Activated T-cell treated with anti-CD3 and anti-CD28 coated beads, Interleukin-2, amount 50 U/mL, for 72 hours (primary cell): ENCODE results near the gene TTC31. TPM values are rescaled to one million over a fixed set of nuclear protein-coding genes. Genes with fewer than 3 reads are reported as not detected.

Experiments
- ATAC-seq, 2 donors: fragments of 150-1000 bp; cut with Tn5 transposase; replicated peaks in 1 of 2; 2 replicates each; pipeline ENCODE4 v1.10.0; 2021; ENCODE audit warnings: moderate library complexity in 2 of 2, mild to moderate bottlenecking in 1 of 2
- DNase-seq, 2 donors: peaks; one replicate each; pipeline ENCODE4 v3.0.0; 2021 to 2022; ENCODE audit warnings: mixed read lengths in 1 of 2
- H3K27ac Mint-ChIP-seq: one replicate; pipeline ENCODE4 v1.8.0; 2022; ENCODE audit warnings: mild to moderate bottlenecking, moderate library complexity, mixed read lengths
- H3K27me3 Mint-ChIP-seq: one replicate; pipeline ENCODE4 v1.8.0; 2022; ENCODE audit warnings: low read depth, mixed read lengths
- H3K36me3 Mint-ChIP-seq, 2 donors: one replicate each; pipeline ENCODE4 v1.8.0; 2022; ENCODE audit warnings: mixed read lengths in 2 of 2, mild to moderate bottlenecking in 1 of 2; ENCODE audit not compliant: insufficient read depth in 2 of 2
- H3K4me1 Mint-ChIP-seq: one replicate; pipeline ENCODE4 v1.8.0; 2022; ENCODE audit warnings: low read depth, mixed read lengths
- H3K4me3 Mint-ChIP-seq, 2 donors: one replicate each; pipeline ENCODE4 v1.8.0; 2022; ENCODE audit warnings: mild to moderate bottlenecking in 2 of 2, mixed read lengths in 2 of 2, moderate library complexity in 2 of 2
- H3K9me3 Mint-ChIP-seq, 2 donors: one replicate each; pipeline ENCODE4 v1.8.0; 2022; ENCODE audit warnings: mixed read lengths in 2 of 2
- total RNA-seq, 2 donors: library from RNA; stranded (reverse); gene quantifications; one replicate each; pipeline ENCODE4 v1.2.3, GENCODE V29; 2022

TTC31 gene
- total RNA-seq, 2 donors from 2014 or later, result 41.8 to 43.9 TPM

DNA sequence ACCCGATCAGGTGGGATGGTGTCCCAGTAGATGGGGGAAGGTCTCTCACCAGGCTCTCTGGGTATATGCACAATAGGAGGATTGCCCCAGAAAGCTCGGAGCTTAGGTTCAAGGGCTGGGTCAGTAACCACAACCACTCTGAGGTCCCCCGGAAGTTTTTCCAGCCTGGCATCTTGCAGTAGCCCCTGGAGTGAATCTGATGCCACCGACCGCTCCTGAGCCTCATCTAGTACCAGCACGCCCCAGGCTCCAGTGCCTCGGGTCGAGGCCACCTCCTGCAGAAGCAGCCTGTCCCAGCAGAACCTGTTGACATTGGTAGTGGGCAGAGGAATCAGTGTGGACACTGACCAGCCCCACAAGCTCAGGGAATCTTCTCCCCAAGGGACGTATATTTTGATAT, 41.1 kb downstream of the TTC31 start:
- peaks cover 14% of the 10 kb centered on the region for H3K27me3 Mint-ChIP-seq
- DNase-seq (no peak), ATAC-seq (no peak)
- peaks cover 18% of the 10 kb centered on the region for H3K4me1 Mint-ChIP-seq
- no peak overlapping the region for H3K4me3 Mint-ChIP-seq
- peaks cover 16% of the 10 kb centered on the region in 2 donors for H3K36me3 Mint-ChIP-seq
- H3K27ac Mint-ChIP-seq, result no peak overlapping the region
- peaks cover 0 to 3% of the 10 kb centered on the region in 2 donors for H3K9me3 Mint-ChIP-seq

DNA sequence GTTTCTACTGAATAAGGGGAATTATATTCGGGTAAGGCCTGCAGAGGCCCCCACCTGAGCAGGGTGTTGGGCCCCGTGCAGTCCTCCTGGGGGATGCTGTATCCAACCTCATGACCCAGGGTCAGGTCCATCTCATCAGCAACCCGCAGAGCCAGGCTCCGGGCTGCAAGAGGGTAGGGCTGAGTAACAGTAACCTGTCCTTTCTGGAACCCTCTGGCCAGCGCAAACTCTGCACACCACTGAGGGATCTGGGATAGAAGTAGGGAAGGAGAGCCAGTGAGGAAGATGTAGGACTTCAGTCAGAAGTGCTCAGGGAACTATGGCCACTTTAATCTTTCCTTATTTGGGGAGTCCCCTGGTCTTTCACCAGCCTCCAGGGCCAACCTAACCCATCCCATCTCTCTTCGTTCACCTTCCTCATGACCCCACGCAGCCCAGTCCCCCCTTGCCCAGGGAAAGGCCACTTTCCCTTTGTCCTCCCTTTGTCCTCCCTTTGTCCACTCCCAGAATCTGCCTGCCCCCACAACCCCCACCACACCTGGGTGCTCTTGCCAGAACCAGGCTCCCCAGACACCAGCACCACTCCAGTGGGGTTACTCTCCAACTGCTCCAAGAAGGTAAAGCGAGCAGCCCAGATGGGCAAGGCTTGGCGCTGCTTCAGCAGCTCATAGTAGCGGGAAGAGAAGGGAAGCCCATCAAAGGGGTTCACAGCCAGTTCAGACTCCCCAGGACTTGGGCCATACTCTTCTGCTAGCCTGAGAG, 42.3 kb downstream of the TTC31 start:
- H3K4me1 Mint-ChIP-seq, result peaks cover 18% of the 10 kb centered on the region
- H3K27ac Mint-ChIP-seq, result no peak overlapping the region
- ATAC-seq, result no peak
- DNase-seq, result no peak
- peaks cover 4% of the 10 kb centered on the region for H3K27me3 Mint-ChIP-seq
- H3K4me3 Mint-ChIP-seq, result no peak overlapping the region
- peaks cover 0 to 3% of the 10 kb centered on the region in 2 donors for H3K9me3 Mint-ChIP-seq
- H3K36me3 Mint-ChIP-seq, result peaks cover 16 to 17% of the 10 kb centered on the region in 2 donors

DNA sequence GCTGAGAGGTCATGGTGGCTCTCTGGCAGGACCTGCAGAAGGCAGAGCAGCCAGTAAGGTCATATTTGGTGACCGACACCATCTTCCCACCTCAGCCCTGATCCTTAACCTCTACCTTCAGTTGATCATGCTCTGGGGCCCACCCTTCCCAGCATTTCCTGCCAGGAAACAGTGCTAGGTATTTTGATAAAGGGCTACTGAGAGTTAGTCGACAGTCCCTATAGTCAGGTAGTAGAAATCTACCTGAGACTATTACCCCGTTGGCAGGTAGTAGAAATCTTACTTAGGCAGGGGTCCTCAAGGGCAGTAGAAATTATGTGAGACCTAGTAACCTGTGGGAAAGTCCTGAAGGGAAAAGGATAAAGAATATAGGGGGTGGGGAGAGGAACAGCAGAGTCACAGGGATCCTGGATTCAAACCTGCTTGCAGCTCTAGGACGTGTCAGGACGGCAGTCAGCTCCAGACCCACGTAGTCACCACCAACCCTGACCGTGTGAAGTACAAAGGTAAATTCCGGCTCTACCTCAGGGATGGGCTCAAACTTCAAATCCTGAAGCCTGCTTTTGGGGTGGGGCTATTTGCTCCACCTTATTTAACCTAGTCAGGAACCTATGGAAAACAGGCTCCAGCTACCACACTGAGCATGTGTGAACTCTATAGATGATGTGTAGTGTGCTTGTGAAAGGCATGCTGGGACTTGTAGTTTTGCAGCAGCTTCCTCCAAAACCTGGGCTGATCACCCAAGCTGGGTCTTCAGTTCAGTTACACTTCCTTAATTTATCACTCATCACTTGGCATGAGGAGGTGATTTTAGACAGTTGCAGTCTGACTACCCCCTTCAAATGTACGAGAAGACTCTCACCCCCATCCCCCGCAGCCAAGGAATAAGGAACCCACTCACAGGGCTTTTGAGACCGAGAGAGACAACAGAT, 43.1 kb downstream of the TTC31 start, which contains the start of gene DQX1:
DQX1 (minus strand) TSS at position 515 of the 932 bp plus-strand sequence; CDS start at position 13, 502 bp downstream.
- Mint-ChIP-seq H3K4me1 (peaks cover 23% of the 10 kb centered on the region), H3K9me3 (peaks cover 0 to 3% of the 10 kb centered on the region in 2 donors), H3K27me3 (no peaks in the 10 kb centered on the region), H3K4me3 (peak within 1 kb of the TSS; percentile 36 to 53), H3K36me3 (peaks cover 17 to 19% of the 10 kb centered on the region in 2 donors), H3K27ac (no peak within 1 kb of the TSS)
- ATAC-seq, result no peak
- DNase-seq, result no peak

DNA sequence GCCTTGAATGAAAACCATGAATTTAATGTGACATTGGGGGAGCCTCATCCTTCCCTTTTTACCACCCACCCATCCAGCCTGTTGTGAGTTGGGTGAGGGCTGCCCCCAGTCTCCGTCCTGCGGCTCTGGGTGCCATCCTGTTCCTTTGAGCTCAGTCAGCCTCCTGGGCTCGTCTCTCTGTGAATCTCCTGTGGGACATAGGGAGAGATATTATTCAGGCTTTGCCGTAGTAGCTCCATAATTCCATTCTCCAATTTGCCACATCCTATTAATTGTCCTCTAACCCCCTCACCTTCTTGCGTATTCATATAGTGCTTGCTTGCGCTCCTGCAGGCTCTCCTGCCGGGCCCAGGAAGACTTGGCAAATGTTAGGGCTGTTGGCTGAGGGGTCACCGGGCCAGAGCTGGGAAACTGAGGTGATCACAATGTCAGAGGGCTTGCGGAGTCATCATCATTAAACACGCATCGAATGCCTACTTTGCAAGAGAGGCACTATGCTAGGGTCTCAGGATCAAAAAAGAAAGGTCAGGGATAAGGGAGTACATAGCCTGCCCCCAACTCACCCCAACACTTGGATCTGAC, 43.9 kb downstream of the TTC31 start:
- Mint-ChIP-seq H3K4me3 (peak overlapping the region; percentile 36 to 53), H3K27me3 (no peaks in the 10 kb centered on the region), H3K36me3 (peaks cover 17 to 19% of the 10 kb centered on the region in 2 donors), H3K27ac (no peak overlapping the region), H3K9me3 (peaks cover 0 to 3% of the 10 kb centered on the region in 2 donors), H3K4me1 (peaks cover 31% of the 10 kb centered on the region)
- DNase-seq (no peak), ATAC-seq (no peak)

DNA sequence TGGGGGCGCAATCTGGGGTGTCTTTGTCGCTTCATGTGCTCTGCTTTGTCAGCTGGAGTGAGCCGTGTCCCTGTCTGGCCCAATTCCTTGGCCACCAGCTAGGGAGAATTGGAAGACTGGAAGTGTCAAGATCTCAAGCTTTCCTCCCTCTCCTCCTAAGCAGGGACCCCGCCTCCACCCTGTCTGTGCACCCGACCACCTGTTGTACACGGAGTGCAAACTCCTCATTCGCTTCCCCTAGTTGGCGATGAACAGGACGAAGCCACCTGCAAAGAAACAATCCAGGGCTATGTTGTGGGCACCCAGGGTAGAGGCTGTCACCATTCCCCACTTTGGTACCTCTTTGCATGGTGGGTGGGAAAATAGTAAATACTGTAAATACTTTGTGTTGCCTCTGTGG, 44.9 kb downstream of the TTC31 start:
- Mint-ChIP-seq H3K27me3 (no peaks in the 10 kb centered on the region), H3K4me1 (peaks cover 38% of the 10 kb centered on the region), H3K9me3 (peaks cover 0 to 3% of the 10 kb centered on the region in 2 donors), H3K36me3 (peaks cover 23% of the 10 kb centered on the region in 2 donors), H3K4me3 (peak overlapping the region; percentile 98 to 99), H3K27ac (no peak overlapping the region)
- no peak for ATAC-seq
- DNase-seq, result no peak

DNA sequence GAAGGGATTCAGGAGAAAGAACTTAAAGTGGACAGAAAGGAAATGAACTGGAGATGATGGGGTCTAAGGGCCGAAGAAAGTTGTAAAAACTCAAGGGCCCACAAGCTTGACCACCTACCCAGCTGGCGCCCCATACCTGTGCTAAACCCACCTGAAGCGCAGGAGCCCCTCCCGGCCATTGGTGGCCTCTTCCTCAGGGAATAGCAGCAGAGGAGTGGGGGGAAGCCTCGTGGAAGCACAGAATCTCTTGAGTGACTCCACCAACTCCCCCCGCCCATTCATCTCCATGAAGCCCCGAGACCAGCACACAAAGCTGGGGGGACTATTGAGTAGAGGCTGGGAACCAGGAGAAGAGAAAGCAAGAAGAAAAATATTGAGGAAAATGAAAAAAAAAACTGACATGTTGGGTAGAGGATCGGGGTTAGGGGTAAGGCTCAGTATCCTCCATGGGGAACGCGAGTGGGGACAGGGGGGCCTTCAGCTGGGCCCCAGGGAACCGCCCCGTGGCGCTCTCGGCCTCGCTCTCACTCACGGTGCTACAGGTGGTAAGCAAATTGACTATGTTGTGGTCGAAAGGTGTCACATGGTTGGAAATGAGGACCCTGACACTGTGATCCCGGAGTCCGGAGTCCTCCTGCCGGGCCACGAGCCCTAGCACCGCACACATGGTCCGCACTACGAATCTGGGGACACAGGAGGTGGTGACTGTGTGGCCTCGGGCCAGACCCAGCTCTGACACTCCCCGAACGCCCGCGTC, 45.9 kb downstream of the TTC31 start:
- Mint-ChIP-seq H3K27ac (peak overlapping the region; percentile 94), H3K36me3 (peaks cover 23 to 24% of the 10 kb centered on the region in 2 donors)
- ATAC-seq, result peak; percentile 4 to 10

DNA sequence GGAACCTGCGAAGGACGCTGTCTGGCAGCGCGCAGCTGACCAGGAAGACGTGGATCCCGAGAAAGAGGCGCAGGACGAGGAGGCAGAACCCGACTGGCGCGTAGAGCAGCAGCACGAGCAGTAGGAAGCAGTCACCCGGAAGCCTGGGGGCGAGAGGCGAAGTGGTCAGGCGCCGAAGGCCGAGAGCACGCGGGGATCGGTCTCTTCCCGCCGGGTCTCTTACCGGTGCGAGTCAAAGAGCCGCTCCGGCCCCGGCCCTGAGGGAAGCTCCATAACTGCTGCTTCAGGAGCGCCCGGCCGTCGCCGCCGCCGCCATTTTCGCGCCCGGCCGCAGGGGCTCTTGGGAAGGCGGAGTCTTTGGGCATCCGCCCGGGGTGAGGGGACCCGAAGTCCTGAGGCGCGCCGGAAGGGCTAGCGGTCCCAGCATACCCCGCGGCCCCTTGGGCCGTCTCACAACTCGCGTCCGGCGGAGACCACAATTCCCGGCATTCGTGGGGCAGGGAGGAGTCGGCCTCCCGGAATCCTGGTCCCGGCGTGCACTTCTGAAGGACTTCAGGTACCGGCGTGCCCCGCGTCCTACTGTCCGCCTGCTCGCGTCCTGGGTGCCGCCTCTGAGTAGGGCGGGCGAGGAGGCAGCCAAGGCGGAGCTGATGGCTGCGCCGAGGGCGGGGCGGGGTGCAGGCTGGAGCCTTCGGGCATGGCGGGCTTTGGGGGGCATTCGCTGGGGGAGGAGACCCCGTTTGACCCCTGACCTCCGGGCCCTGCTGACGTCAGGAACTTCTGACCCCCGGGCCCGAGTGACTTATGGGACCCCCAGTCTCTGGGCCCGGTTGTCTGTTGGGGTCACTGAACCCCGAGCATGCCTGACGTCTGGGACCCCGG, 46.7 kb downstream of the TTC31 start, which contains the start of the genes AUP1 and HTRA2:
AUP1 (minus strand) TSS at position 350 of the 882 bp plus-strand sequence; CDS start at position 273, 77 bp downstream.
HTRA2 (plus strand) TSS at position 577 of the 882 bp plus-strand sequence; CDS start at position 651, 74 bp downstream.
- H3K9me3 Mint-ChIP-seq, result peaks cover 0 to 3% of the 10 kb centered on the region in 2 donors
- ATAC-seq (peak; percentile 83 to 86), DNase-seq (peak; percentile 90 to 93)
- no peaks in the 10 kb centered on the region for H3K27me3 Mint-ChIP-seq
- peaks cover 23 to 24% of the 10 kb centered on the region in 2 donors for H3K36me3 Mint-ChIP-seq
- H3K4me3 Mint-ChIP-seq, result peak within 1 kb of the TSS; percentile 98 to 99
- H3K4me1 Mint-ChIP-seq, result peaks cover 38% of the 10 kb centered on the region
- peak within 1 kb of the TSS; percentile 94 for H3K27ac Mint-ChIP-seq

More for the DNA sequence above, 45.9 kb downstream of the TTC31 start:
- no peaks in the 10 kb centered on the region for H3K27me3 Mint-ChIP-seq
- H3K4me1 Mint-ChIP-seq, result peaks cover 38% of the 10 kb centered on the region
- peak; percentile 28 to 44 for DNase-seq
- H3K4me3 Mint-ChIP-seq, result peak overlapping the region; percentile 98 to 99
- H3K9me3 Mint-ChIP-seq, result peaks cover 0 to 3% of the 10 kb centered on the region in 2 donors

DNA sequence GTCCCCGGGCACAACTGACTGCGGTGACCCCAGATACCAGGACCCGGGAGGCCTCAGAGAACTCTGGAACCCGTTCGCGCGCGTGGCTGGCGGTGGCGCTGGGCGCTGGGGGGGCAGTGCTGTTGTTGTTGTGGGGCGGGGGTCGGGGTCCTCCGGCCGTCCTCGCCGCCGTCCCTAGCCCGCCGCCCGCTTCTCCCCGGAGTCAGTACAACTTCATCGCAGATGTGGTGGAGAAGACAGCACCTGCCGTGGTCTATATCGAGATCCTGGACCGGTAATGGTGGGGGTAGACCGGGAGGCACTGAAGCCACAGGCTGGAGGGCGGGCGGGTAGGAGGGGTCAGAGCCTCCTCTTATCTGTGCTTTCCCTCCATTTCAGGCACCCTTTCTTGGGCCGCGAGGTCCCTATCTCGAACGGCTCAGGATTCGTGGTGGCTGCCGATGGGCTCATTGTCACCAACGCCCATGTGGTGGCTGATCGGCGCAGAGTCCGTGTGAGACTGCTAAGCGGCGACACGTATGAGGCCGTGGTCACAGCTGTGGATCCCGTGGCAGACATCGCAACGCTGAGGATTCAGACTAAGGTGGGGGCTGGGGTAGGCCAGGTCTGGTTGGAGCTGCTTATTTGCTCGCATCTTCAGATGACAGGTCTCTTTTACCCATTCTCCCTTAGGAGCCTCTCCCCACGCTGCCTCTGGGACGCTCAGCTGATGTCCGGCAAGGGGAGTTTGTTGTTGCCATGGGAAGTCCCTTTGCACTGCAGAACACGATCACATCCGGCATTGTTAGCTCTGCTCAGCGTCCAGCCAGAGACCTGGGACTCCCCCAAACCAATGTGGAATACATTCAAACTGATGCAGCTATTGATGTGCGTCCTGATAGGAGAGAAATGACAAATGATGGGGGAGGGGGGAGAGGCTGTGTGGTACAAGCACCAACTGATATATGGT, 47.6 kb downstream of the TTC31 start:
- ATAC-seq (peak; percentile 38 to 60), DNase-seq (peak; percentile 68 to 71)
- H3K27ac Mint-ChIP-seq, result peak overlapping the region; percentile 50
- peaks cover 0 to 3% of the 10 kb centered on the region in 2 donors for H3K9me3 Mint-ChIP-seq
- peaks cover 38% of the 10 kb centered on the region for H3K4me1 Mint-ChIP-seq
- no peaks in the 10 kb centered on the region for H3K27me3 Mint-ChIP-seq
- H3K36me3 Mint-ChIP-seq, result peaks cover 23 to 24% of the 10 kb centered on the region in 2 donors
- peak overlapping the region; percentile 98 to 99 for H3K4me3 Mint-ChIP-seq

DNA sequence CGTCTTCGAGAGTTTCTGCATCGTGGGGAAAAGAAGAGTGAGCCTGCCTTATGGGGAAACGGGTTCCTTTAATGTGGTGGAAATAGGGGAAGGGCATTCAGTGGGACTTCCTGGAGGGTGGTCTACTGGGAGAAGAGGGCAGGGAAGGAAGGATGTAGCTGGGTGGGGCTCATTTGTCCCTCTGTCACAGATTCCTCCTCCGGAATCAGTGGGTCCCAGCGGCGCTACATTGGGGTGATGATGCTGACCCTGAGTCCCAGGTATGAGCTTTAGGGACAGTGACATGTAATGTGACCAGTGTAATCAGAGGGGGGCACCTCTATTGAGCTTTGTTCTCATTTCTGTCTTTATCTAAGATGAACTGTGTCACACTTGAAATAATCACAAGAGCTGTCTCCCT, 48.8 kb downstream of the TTC31 start:
- DNase-seq (no peak), ATAC-seq (no peak)
- Mint-ChIP-seq H3K4me1 (peaks cover 38% of the 10 kb centered on the region), H3K27ac (no peak overlapping the region), H3K36me3 (peaks cover 18 to 19% of the 10 kb centered on the region in 2 donors), H3K27me3 (no peaks in the 10 kb centered on the region), H3K9me3 (no peaks in the 10 kb centered on the region), H3K4me3 (peak overlapping the region; percentile 98 to 99)

DNA sequence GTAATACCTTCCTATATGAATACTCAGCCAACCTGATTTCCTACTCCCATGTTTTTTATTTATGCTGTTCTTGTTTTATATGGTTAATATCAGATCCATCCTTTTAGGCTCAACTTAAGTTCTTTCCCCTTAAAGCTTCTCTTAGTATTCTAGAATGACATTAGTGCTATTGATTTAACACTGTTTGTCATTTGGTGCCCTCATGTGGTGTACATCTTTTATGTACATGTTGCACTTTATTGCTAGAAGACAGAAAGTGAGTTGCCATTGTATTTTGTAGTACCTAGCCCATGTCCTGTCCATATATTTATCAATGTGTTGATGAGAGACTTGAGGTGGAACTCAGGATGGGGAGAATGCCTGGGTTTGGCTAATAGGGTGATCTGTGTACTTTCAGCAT, 49.3 kb downstream of the TTC31 start:
- no peak for DNase-seq
- no peak for ATAC-seq
- Mint-ChIP-seq H3K4me3 (peak overlapping the region; percentile 98 to 99), H3K9me3 (no peaks in the 10 kb centered on the region), H3K27me3 (peaks cover 5% of the 10 kb centered on the region), H3K4me1 (peaks cover 36% of the 10 kb centered on the region), H3K27ac (peak overlapping the region; percentile 49), H3K36me3 (peaks cover 14 to 15% of the 10 kb centered on the region in 2 donors)
